Urinary bladder (tissue), 4 donors: ENCODE measurements around the gene APOL5. TPM values are rescaled to one million over a fixed set of nuclear protein-coding genes. Genes with fewer than 3 reads are reported as not detected.
"Not testable (repeated sequence)": the region's sequence is repeated elsewhere in the genome, so short reads cannot be mapped to it uniquely, and the experiment has no call there.

Experiments
- DNase-seq: peaks from one replicate; pipeline ENCODE4 v3.0.0-alpha.2; 2015; ENCODE audit errors: extremely low spot score
- H3K27ac ChIP-seq: one replicate; pipeline ENCODE4 v1.5.1; 2013; ENCODE audit warnings: low read depth, mild to moderate bottlenecking, moderate library complexity
- H3K36me3 ChIP-seq: one replicate; pipeline ENCODE4 v1.6.1; 2013; ENCODE audit warnings: mild to moderate bottlenecking, moderate library complexity; ENCODE audit not compliant: insufficient read depth
- H3K4me1 ChIP-seq: one replicate; pipeline ENCODE4 v1.6.1; 2013; ENCODE audit warnings: mild to moderate bottlenecking, moderate library complexity; ENCODE audit not compliant: insufficient read depth
- H3K4me3 ChIP-seq: one replicate; pipeline ENCODE4 v1.5.1; 2013; ENCODE audit warnings: low read depth, low read length
- WGBS: extraction: QIAGEN DNeasy Blood & Tissue Kit; methylation state at CpG from one replicate; pipeline ENCODE4 v1.1.7; 2013; 5-methylcytosine and 5-hydroxymethylcytosine counted together
- polyA plus RNA-seq: library from polyadenylated mRNA; stranded (reverse); fragments of 200-250 nt; gene quantifications from one replicate; pipeline ENCODE4 v1.2.3, GENCODE V29; 2013
- total RNA-seq: library from RNA; depleted of rRNA; stranded (reverse); fragments of >200 nt; gene quantifications from one replicate; pipeline ENCODE4 v1.2.3, GENCODE V29; 2014
- donor health status: healthy with polysubstance abuse.
- donor health status: healthy.

The APOL5 gene
- total and polyA plus RNA-seq, 2 donors: 1.4 TPM; not detected in 1

DNA sequence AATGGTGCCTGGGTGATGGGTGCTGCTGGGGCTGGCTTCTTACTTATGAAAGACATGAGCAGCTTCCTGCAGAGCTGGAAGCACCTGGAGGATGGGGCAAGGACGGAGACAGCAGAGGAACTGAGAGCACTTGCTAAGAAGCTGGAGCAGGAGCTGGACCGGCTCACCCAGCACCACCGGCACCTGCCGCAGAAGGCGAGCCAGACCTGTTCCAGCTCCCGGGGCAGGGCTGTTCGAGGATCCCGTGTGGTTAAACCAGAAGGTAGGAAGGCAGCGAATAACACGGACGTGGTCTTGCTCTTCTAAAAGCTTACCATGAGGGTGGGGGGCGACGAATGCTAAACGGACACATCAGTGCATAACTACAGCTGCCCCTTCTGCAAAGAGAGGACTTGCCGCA, 9.3 kb downstream of the APOL5 start:
- no peak for DNase-seq
- WGBS: 79% methylated on average over 15 of the region's 15 CpGs
- H3K4me1 ChIP-seq: no peaks in the 10 kb centered on the region
- H3K4me3 ChIP-seq: no peak overlapping the region
- H3K36me3 ChIP-seq: no peaks in the 10 kb centered on the region
- H3K27ac ChIP-seq: no peak overlapping the region

DNA sequence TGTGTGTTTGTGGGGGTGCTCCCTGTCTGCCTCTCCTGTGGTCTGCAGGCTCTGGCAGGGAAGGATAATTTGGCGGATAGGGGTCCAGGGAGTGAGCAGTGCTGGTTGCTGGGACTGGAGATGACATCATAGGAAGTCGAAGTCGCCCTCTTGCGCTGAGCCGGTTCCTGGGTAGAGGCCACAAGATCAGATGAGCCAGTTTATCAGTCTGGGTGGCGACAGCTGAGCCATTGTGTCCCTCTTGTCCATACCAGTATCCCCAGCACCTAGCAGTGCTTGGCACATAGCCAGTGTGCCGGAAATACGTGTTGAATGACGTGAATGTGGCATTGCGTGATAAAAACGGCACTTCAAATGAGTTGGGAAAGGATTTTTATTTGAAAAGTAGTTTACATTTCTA, 9.8 kb downstream of the APOL5 start:
- no peak overlapping the region for H3K4me3 ChIP-seq
- H3K27ac ChIP-seq: no peak overlapping the region

DNA sequence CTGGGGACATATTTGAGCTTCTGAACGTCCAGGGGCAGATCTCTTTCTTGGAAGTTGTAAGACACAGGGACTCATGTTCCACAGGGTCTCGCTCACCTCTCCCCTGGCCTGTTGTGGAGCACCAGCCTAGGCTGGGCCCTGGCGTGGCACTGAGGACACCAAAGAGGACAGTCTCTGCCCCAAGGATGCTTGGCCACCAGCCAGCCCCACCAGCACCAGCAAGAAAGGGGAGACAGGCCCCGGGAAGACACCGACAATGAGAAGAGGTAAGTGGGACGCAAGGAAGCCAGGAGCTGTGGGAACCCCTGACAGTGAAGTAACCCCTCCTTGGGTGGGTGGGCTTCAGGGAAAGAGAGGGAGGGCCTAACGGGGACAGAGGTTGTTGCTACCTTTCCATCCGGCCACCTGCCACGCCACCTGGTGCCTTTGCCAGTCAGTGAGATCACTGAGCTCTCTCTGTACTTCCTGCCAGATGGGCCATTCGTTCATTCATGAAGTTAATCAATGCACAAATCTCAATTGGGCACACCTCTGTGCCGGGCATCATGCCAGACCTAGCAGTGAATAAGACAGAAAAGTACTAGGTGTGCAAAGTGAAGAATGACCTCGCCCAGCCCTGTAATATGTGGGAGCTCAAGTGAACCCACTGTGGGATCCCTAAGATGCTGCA, 11.1 kb downstream of the APOL5 start:
- no peak for DNase-seq
- Histone ChIP-seq H3K4me1 (no peaks in the 10 kb centered on the region), H3K4me3 (no peak overlapping the region), H3K27ac (no peak overlapping the region), H3K36me3 (no peaks in the 10 kb centered on the region)
- 85% methylated on average over 12 of the region's 12 CpGs for WGBS

More for the DNA sequence above, 9.8 kb downstream of the APOL5 start:
- no peaks in the 10 kb centered on the region for H3K4me1 ChIP-seq
- DNase-seq: no peak
- WGBS: 31% methylated on average over 11 of the region's 11 CpGs
- H3K36me3 ChIP-seq: no peaks in the 10 kb centered on the region

DNA sequence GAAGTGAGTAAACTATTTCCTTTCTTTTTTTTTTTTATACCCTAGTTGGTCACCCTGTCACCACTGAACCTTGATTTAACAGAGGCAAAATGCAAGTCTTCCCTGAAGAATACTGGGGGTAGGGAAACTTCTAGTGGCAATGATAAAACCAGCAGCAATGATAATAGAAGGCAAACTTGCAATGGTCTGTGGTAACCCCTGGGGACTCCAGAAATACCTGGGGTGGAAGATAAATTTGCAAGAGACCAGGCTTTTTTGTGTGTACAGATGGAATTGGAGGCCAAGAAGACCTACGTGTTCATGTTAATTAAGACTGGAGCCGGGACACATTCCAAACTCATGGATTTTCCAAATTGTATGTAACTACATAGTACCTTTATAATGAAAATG, 11.6 kb downstream of the APOL5 start:
- Histone ChIP-seq H3K4me3 (no peak overlapping the region), H3K27ac (no peak overlapping the region), H3K4me1 (no peaks in the 10 kb centered on the region), H3K36me3 (no peaks in the 10 kb centered on the region)
- 98% methylated on average over 2 of the region's 2 CpGs for WGBS
- no peak for DNase-seq

DNA sequence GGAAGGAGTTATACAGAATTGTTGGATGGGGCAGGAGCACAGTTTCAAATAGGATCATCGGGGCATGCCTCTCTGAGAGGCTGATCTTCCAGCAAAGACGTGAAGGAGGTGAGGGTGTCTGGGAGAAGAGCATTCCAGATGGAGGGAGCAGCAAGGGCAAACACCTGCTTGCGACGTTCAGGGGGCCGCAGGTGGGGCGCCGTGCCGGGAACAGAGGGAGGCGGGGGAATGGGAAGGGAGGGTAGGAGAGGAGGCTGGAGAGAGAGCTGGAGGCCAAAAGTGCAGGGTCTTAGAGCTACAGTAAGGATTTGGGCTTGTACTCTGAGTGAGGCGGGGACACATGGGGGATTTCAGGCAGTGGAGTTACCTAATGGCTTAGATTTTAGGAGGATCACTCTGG, 13.6 kb downstream of the APOL5 start:
- Histone ChIP-seq H3K27ac (no peak overlapping the region), H3K36me3 (no peaks in the 10 kb centered on the region), H3K4me1 (no peaks in the 10 kb centered on the region), H3K4me3 (no peak overlapping the region)
- WGBS: 85% methylated on average over 10 of the region's 10 CpGs
- DNase-seq: no peak

DNA sequence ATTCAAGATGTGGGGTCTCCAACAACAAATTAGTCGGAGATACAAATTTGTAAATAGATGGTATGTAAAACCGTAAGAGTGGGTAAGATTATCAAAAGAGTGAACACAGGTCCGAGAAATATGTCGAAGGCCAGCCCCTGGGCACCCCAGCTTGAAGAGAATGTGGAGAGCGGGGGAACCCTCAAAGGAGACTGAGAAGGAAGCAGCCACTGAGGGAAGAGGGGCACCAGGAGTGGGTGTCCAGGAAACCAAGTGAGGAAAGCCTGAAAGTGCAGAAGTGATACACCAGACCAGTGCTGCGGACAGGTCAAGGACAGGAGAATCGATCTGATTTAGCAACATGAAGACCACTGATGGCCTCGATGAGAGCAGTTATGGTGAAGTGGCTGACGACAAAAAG, 14.4 kb downstream of the APOL5 start:
- DNase-seq: no peak
- Histone ChIP-seq H3K27ac (no peak overlapping the region), H3K4me1 (no peaks in the 10 kb centered on the region), H3K4me3 (no peak overlapping the region), H3K36me3 (no peaks in the 10 kb centered on the region)
- 96% methylated on average over 9 of the region's 9 CpGs for WGBS

DNA sequence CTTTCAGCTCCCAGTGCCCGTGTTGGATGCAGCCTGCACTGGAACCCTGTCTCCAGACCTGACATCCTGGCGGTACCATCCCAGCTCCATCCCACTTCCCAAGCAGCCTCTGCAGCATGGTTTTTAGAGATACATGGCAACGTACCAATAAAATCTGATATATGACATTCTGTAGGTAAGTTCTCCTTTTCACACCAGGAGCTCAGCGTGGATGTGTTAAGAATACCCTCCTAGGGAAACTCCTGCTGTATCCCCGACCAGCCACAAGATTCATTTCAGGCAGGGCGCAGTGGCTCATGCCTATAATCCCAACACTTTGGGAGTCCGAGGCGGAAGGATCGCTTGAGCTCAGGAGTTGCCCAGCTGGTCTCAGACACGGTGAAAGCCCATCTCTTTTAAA, 15.4 kb downstream of the APOL5 start:
- no peaks in the 10 kb centered on the region for H3K4me1 ChIP-seq
- 87% methylated on average over 10 of the region's 10 CpGs for WGBS
- no peaks in the 10 kb centered on the region for H3K36me3 ChIP-seq
- no peak overlapping the region for H3K4me3 ChIP-seq
- H3K27ac ChIP-seq: no peak overlapping the region
- DNase-seq: no peak

DNA sequence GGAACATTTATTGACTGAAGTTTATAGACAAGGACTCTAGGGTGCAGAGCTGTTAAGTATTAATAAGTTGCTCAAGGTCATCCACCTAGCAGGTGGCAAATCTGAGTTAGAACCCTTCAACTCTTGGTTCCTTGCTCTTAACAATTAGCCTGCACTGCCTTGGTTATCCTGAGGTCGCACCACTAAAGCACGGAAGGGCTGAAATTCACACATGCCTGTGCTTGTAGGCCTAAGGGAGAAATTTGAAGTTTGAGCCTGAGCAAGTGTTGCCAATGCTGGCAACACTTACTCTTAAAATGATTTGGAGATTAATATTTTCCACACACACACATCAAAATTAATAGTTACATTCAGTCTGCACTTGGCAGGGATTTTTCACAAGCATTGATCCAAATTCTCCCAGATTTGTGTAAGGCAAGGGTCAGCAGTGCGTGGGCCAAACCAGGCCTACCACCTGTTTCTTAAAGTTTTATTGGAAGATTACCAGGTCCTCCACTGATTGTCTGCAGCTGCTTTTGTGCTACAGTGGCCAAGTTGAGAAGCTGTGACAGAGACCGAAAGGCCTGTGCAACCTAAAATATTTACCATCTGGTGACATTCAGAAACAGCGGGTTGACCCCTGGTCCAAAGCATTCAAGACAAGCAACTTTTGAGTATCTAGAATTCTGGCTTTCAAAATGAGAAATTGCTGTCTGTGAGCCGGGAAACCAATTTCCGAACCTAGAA, 16.3 kb downstream of the APOL5 start:
- Histone ChIP-seq H3K27ac (no peak overlapping the region), H3K4me1 (no peaks in the 10 kb centered on the region), H3K4me3 (no peak overlapping the region), H3K36me3 (no peaks in the 10 kb centered on the region)
- no peak for DNase-seq
- WGBS: 52% methylated on average over 7 of the region's 7 CpGs

DNA sequence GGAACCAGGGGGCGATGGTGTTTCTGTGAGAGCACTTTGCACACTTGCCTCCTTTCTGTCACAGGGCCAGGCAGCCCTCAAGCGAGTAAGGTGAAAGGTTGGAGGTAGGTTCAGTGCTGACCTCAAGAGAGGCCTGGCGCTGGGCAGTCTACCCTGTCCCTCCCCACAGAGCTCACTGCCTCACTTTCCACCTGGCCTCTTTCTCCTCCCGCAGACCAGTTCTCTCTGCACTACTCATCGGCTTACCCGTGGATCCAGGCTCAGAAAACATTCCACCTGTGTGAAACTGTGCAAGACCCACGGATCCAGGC, 16.8 kb downstream of the APOL5 start:
- Histone ChIP-seq H3K36me3 (no peaks in the 10 kb centered on the region), H3K4me3 (no peak overlapping the region), H3K4me1 (no peaks in the 10 kb centered on the region), H3K27ac (no peak overlapping the region)
- 87% methylated on average over 7 of the region's 7 CpGs for WGBS
- no peak for DNase-seq

DNA sequence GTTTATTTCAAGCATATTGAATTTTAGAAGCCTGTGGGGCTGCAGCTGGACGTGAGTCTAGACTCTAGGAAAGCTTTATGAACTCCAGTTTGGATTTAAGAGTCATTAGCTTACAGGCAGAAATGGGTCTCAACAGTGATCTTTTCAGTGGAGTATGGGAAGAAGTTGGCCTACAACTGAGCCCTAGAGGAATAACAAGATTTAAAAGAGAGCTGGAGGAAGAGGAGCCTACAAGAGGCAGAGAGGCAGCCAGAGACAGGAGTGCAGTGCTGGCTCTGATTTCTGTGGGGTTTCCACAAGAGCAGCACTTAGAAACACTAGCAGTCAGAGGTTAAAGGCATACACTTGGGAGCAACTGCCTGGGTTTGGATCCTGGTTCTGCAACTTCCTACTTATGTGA, 17.9 kb downstream of the APOL5 start:
- Histone ChIP-seq H3K36me3 (no peaks in the 10 kb centered on the region), H3K27ac (no peak overlapping the region), H3K4me1 (no peaks in the 10 kb centered on the region), H3K4me3 (no peak overlapping the region)
- no peak for DNase-seq
- WGBS: 59% methylated on average over 1 of the region's 1 CpG

DNA sequence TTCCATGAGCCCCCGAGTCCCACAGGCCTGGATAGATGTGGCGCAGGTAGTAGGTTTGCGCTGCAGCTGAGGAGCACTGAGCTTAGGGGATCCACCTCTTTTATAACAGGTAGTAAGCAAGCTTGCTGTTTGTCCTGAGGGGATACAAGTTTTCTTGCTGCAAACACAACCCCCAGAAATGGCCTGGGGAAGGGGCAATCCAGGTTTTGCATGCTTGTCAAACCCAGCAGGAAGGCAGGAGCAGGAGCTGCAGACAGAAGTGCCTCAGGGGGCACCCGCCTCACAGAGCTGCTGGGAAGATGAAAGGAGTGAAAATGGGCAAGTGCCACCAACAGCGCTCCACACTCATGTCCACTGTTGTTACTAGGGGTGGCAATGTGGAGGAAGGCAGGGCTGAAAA, 18.5 kb downstream of the APOL5 start:
- Histone ChIP-seq H3K4me3 (no peak overlapping the region), H3K4me1 (no peaks in the 10 kb centered on the region), H3K36me3 (no peaks in the 10 kb centered on the region), H3K27ac (no peak overlapping the region)
- 95% methylated on average over 5 of the region's 5 CpGs for WGBS
- no peak for DNase-seq

DNA sequence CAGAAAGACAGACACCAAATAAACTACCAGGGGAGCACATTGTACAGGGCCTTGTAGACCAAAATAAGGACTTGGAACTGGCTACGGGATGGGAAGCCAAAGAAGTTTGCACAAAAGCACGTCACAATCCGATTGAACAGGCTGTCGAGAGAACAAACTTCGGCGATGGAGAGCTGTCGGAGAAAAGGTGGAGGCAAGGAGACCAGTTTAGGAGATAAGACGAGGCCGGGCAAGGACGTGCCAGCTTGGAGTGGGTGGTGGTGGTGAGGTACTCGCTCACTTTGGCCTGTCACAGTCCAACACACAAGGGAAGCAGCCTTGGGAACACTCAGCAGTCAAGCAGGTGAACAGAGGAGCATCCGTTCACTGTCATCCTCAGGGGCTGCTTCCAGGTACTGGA, 19.0 kb downstream of the APOL5 start:
- no peak overlapping the region for H3K27ac ChIP-seq
- H3K4me1 ChIP-seq: no peaks in the 10 kb centered on the region
- DNase-seq: no peak
- WGBS: 92% methylated on average over 12 of the region's 12 CpGs
- H3K4me3 ChIP-seq: no peak overlapping the region
- H3K36me3 ChIP-seq: no peaks in the 10 kb centered on the region

DNA sequence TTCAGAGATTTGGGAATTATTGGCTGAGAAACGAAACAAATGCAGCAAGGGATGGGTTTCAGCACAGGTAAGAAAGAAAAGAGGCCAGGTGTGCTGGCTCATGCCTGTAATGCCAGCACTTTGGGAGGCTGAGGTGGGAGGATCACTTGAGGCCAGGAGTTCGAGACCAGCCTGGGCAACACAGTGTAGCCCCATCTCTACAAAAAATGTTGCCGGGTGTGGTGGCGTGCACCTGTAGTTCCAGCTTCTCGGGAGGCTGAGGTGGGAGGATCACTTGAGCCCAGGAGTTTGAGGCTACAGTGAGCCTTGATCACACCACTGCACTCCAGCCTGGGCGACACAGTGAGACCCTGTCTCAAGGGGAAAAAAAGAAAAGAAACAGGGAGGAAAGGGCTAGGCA, 20.2 kb downstream of the APOL5 start:
- not testable (repeated sequence) for DNase-seq, H3K36me3 ChIP-seq, H3K27ac ChIP-seq, H3K4me3 ChIP-seq, H3K4me1 ChIP-seq
- WGBS: 95% methylated on average over 6 of the region's 6 CpGs

DNA sequence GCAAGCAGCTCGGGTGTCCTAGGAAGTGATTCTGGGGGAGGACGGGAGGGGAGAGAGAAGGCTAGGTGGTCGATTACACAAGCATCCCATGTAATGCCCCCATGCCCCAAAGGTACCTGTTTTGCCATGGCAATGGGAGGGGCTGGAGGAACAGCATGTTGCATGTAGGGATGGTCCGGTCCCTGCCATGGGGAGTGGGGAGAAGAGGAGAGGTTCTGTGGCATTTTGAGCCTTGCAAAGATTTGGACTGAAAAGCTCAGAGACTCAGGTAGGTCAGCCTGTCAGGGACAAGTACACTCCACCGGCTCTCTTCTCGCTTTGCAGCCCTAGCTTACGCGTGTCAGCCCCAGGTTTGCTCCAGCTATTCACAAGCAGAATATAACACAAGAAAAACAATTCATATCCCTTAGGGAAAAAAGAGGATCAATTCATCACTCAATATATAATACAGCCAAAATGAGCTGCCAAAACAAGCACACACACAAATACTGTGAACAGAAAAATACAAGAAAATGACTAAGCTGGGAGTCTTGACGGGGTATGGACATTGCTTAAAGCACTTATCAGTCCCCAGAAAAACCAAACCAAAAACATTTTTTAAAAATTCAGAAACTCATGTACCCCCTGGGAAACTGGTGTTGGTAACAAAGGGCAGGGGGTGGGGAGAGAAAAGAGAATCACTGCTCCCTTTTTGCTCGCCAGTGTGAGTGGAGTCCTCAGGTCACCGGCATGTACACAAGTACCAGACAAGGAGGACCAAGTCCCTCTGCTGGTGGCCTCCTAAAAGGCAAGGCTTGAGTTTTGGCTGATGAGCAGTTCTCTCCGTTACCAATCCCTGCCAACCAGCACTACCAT, 21.6 kb downstream of the APOL5 start:
- Histone ChIP-seq H3K4me1 (no peaks in the 10 kb centered on the region), H3K4me3 (no peak overlapping the region), H3K27ac (no peak overlapping the region), H3K36me3 (no peaks in the 10 kb centered on the region)
- DNase-seq: no peak
- 87% methylated on average over 12 of the region's 12 CpGs for WGBS
